Uterus (tissue), 4 donors: ENCODE data around the gene NUP62. TPM values are rescaled to one million over a fixed set of nuclear protein-coding genes. Genes with fewer than 3 reads are reported as not detected.

Experiments used
- DNase-seq, 2 donors: peaks; one replicate each; pipeline ENCODE4 v3.0.0-alpha.2; 2019 to 2020
- H3K27ac ChIP-seq, 2 donors: fragments of 200-600 bp; sonication (generic); 1 replicate in 1 of 2; 2 replicates in 1 of 2; pipeline ENCODE4 v1.5.1; 2016 to 2018
- H3K27me3 ChIP-seq, 2 donors: fragments of 200-600 bp; sonication (generic); one replicate each; pipeline ENCODE4 v1.5.1; 2018 to 2019; ENCODE audit warnings: control low read depth in 1 of 2
- H3K36me3 ChIP-seq, 2 donors: fragments of 200-600 bp; sonication (generic); one replicate each; pipeline ENCODE4 v1.5.1; 2019; ENCODE audit warnings: control low read depth in 1 of 2
- H3K4me1 ChIP-seq, 2 donors: fragments of 200-600 bp; sonication (generic); one replicate each; pipeline ENCODE4 v1.5.1; 2018 to 2019; ENCODE audit warnings: control low read depth in 1 of 2
- H3K4me3 ChIP-seq, 2 donors: fragments of 200-600 bp; sonication (generic); 1 replicate in 1 of 2; 2 replicates in 1 of 2; pipeline ENCODE4 v1.5.1; 2018 to 2019; ENCODE audit warnings: mild to moderate bottlenecking in 1 of 2
- H3K9me3 ChIP-seq, 2 donors: fragments of 200-600 bp; sonication (generic); one replicate each; pipeline ENCODE4 v1.5.1; 2019; ENCODE audit warnings: control low read depth in 1 of 2
- CTCF ChIP-seq, 4 experiments: fragments of 200-600 bp in 2 of 4; fragments of 450-650 bp in 2 of 4; sonication (generic) in 2 of 4; IDR thresholded peaks; one replicate each; pipeline ENCODE4 v1.5.1; 2016 to 2019; ENCODE audit warnings: antibody characterized with exemption in 4 of 4, mild to moderate bottlenecking in 2 of 4, moderate library complexity in 1 of 4
- POLR2A ChIP-seq, 2 donors: fragments of 450-650 bp; IDR thresholded peaks; one replicate each; pipeline ENCODE4 v1.6.1; 2016; ENCODE audit warnings: antibody characterized with exemption in 2 of 2, mild to moderate bottlenecking in 1 of 2, moderate library complexity in 1 of 2
- intact Hi-C: fragments of 100-400 bp; cut with DNase I; formaldehyde crosslinking; loops from one replicate; pipeline ENCODE4 v1.15.1; 2023; ENCODE audit warnings: low total_unique reads
- total RNA-seq, 4 donors: library from RNA; depleted of rRNA in 3 of 4; stranded (reverse); fragments of >200 nt in 3 of 4; gene quantifications; one replicate each; pipeline versions ENCODE4 v1.1.0 to v1.2.4, GENCODE V29; 2014 to 2023
- donor health status: DM: yes; HTN: yes; CAD: no.

Gene NUP62
- total RNA-seq, 4 donors from 2014 or later = 12.1 to 40.4 (median 24.6) TPM

GRCh38 chr19:49890349-49891311 lies 38.7 kb downstream of the NUP62 start:
- Histone ChIP-seq H3K36me3 (no peaks in the 10 kb centered on the region), H3K4me1 (no peaks in the 10 kb centered on the region), H3K4me3 (no peak overlapping the region), H3K9me3 (no peaks in the 10 kb centered on the region), H3K27ac (no peak overlapping the region), H3K27me3 (no peaks in the 10 kb centered on the region)
- intact Hi-C loops = no loop called here
- DNase-seq = no peak
- no peak for TF ChIP-seq CTCF (IDR thresholded peaks at IDR 0.05)
- no peak for TF ChIP-seq POLR2A (IDR thresholded peaks at IDR 0.05)

GRCh38 chr19:49889687-49890348 lies 39.5 kb downstream of the NUP62 start:
- Histone ChIP-seq H3K27ac (no peak overlapping the region), H3K27me3 (no peaks in the 10 kb centered on the region), H3K9me3 (no peaks in the 10 kb centered on the region), H3K36me3 (no peaks in the 10 kb centered on the region), H3K4me1 (no peaks in the 10 kb centered on the region), H3K4me3 (no peak overlapping the region)
- intact Hi-C loops = no loop called here
- peak; percentile 37 to 83 (median 71) for TF ChIP-seq CTCF (IDR thresholded peaks at IDR 0.05)
- TF ChIP-seq POLR2A (IDR thresholded peaks at IDR 0.05) = peak in 1 of 2 donors; percentile 8
- DNase-seq = peak; percentile 61 to 73

- no peak overlapping the region for H3K4me3 ChIP-seq
- no peak for DNase-seq
- no peaks in the 10 kb centered on the region for H3K36me3 ChIP-seq
- H3K4me1 ChIP-seq = no peaks in the 10 kb centered on the region
- no peak overlapping the region for H3K27ac ChIP-seq
- intact Hi-C loops = no loop called here
- H3K27me3 ChIP-seq = no peaks in the 10 kb centered on the region
- H3K9me3 ChIP-seq = no peaks in the 10 kb centered on the region
- TF ChIP-seq CTCF (IDR thresholded peaks at IDR 0.05) (no peak), POLR2A (IDR thresholded peaks at IDR 0.05) (no peak)
Measured at GRCh38 chr19:49889038-49889686, 40.1 kb downstream of the NUP62 start.

GRCh38 chr19:49888510-49888824 lies 40.8 kb downstream of the NUP62 start:
- H3K27ac ChIP-seq = no peak overlapping the region
- no peaks in the 10 kb centered on the region for H3K36me3 ChIP-seq
- H3K4me1 ChIP-seq = no peaks in the 10 kb centered on the region
- intact Hi-C loops = no loop called here
- H3K9me3 ChIP-seq = no peaks in the 10 kb centered on the region
- TF ChIP-seq POLR2A (IDR thresholded peaks at IDR 0.05) (no peak), CTCF (IDR thresholded peaks at IDR 0.05) (no peak)
- H3K27me3 ChIP-seq = no peaks in the 10 kb centered on the region
- no peak overlapping the region for H3K4me3 ChIP-seq
- DNase-seq = no peak
